Erythroblast (primary cell): Measurements from ENCODE around the gene DCT.

Experiments
- DNase-seq, 2 experiments: peaks; one replicate each; lab custom pipeline; 2025; lab: John Stamatoyannopoulos, UW
- GATA1 ChIP-seq: IDR thresholded peaks from 2 replicates; pipeline ENCODE4 v1.6.1; 2011; ENCODE audit warnings: low read depth, mild to moderate bottlenecking, control low read depth, low read length, moderate library complexity
- POLR2A ChIP-seq: IDR thresholded peaks from 2 replicates; pipeline ENCODE4 v1.6.1; 2011; ENCODE audit warnings: mild to moderate bottlenecking, low read length

DCT gene

GRCh38 chr13:94480672-94481145 lies 1.2 kb upstream of the DCT start:
- DNase-seq, result no peak
- TF ChIP-seq POLR2A (no peak), GATA1 (no peak)

GRCh38 chr13:94478913-94479312 lies 569 bp downstream of the DCT start:
- TF ChIP-seq POLR2A, result no peak
- TF ChIP-seq GATA1, result no peak
- DNase-seq, result no peak

- DNase-seq, result no peak
- no peak for TF ChIP-seq GATA1
- no peak for TF ChIP-seq POLR2A
Observed at GRCh38 chr13:94470126-94470525, 9.4 kb downstream of the DCT start.

- TF ChIP-seq GATA1 (no peak), POLR2A (no peak)
- DNase-seq, result no peak
Observed at GRCh38 chr13:94464771-94465170, 14.7 kb downstream of the DCT start.

- TF ChIP-seq POLR2A, result no peak
- no peak for TF ChIP-seq GATA1
- DNase-seq, result no peak
Observed at GRCh38 chr13:94462670-94463069, 16.8 kb downstream of the DCT start.

- DNase-seq, result no peak
- TF ChIP-seq GATA1 (no peak), POLR2A (no peak)
Observed at GRCh38 chr13:94459116-94459515, 20.4 kb downstream of the DCT start.

GRCh38 chr13:94455414-94455813 lies 24.1 kb downstream of the DCT start:
- no peak for DNase-seq
- TF ChIP-seq POLR2A, result no peak
- TF ChIP-seq GATA1, result no peak

- TF ChIP-seq GATA1 (no peak), POLR2A (no peak)
- no peak for DNase-seq
Observed at GRCh38 chr13:94454906-94455305, 24.6 kb downstream of the DCT start.

GRCh38 chr13:94454334-94454733 lies 25.1 kb downstream of the DCT start:
- TF ChIP-seq POLR2A, result no peak
- DNase-seq, result no peak

GRCh38 chr13:94444826-94445225 lies 34.7 kb downstream of the DCT start:
- no peak for TF ChIP-seq GATA1
- TF ChIP-seq POLR2A, result no peak
- DNase-seq, result no peak

GRCh38 chr13:94435604-94436226 lies 43.8 kb downstream of the DCT start:
- TF ChIP-seq POLR2A (no peak), GATA1 (no peak)
- peak; percentile 61 to 70 for DNase-seq

GRCh38 chr13:94433055-94433961 lies 46.2 kb downstream of the DCT start:
- peak; percentile 17 to 45 for DNase-seq
- TF ChIP-seq POLR2A (no peak), GATA1 (no peak)

- peak; percentile 2 to 47 for DNase-seq
- TF ChIP-seq GATA1 (no peak), POLR2A (no peak)
Observed at GRCh38 chr13:94431987-94432386, 47.5 kb downstream of the DCT start.

- no peak for TF ChIP-seq POLR2A
- TF ChIP-seq GATA1, result no peak
- DNase-seq, result no peak
Observed at GRCh38 chr13:94431574-94431973, 47.9 kb downstream of the DCT start.
